Activated CD8-positive, alpha-beta T cell treated with anti-CD3 and anti-CD28 coated beads for 36 hours (primary cell): ENCODE measurements around the gene JPH4. TPM values are rescaled to one million over a fixed set of nuclear protein-coding genes. Genes with fewer than 3 reads are reported as not detected.

Experiments used
- ATAC-seq: fragments of 200-7000 bp; cut with Tn5 transposase; one replicate; pipeline ENCODE4 v1.10.0; 2021; ENCODE audit warnings: mild to moderate bottlenecking, moderate library complexity
- CTCF ChIA-PET: fragments of 350-600 bp; sonication (Branson Sonifier 250); formaldehyde crosslinking; loops from one replicate; lab custom pipeline; 2021; ENCODE audit warnings: antibody characterized with exemption; lab: Charles Lee
- POLR2A ChIA-PET: fragments of 350-600 bp; sonication (Branson Sonifier 250); formaldehyde crosslinking; loops from one replicate; lab custom pipeline; 2021; ENCODE audit warnings: antibody characterized with exemption; lab: Charles Lee
- DNase-seq: peaks from one replicate; pipeline ENCODE4 v3.0.0-alpha.2; 2020
- H3K27ac Mint-ChIP-seq: one replicate; pipeline ENCODE4 v1.8.0; 2021; ENCODE audit warnings: mild to moderate bottlenecking, mixed read lengths
- H3K27me3 Mint-ChIP-seq: one replicate; pipeline ENCODE4 v1.8.0; 2021; ENCODE audit warnings: mixed read lengths
- H3K36me3 Mint-ChIP-seq: one replicate; pipeline ENCODE4 v1.8.0; 2021; ENCODE audit warnings: low read depth, mixed read lengths
- H3K4me1 Mint-ChIP-seq: one replicate; pipeline ENCODE4 v1.8.0; 2021; ENCODE audit warnings: low read depth, mixed read lengths
- H3K4me3 Mint-ChIP-seq: one replicate; pipeline ENCODE4 v1.8.0; 2021; ENCODE audit warnings: mild to moderate bottlenecking, moderate library complexity, mixed read lengths
- H3K9me3 Mint-ChIP-seq: one replicate; pipeline ENCODE4 v1.8.0; 2021; ENCODE audit warnings: mixed read lengths
- CTCF ChIP-seq: fragments of 200-600 bp; IDR thresholded peaks from one replicate; pipeline ENCODE4 v1.8.0; 2022; ENCODE audit warnings: antibody characterized with exemption, mild to moderate bottlenecking
- intact Hi-C: fragments of 100-400 bp; cut with micrococcal nuclease; formaldehyde crosslinking; loops from one replicate; pipeline ENCODE4 v1.10.0; 2022
- total RNA-seq, 2 experiments: library from RNA; stranded (reverse); gene quantifications; one replicate each; pipeline ENCODE4 v1.2.3, GENCODE V29; 2021

Gene JPH4
- under 1 TPM; 0.25 to 0.51 TPM for total RNA-seq

DNA sequence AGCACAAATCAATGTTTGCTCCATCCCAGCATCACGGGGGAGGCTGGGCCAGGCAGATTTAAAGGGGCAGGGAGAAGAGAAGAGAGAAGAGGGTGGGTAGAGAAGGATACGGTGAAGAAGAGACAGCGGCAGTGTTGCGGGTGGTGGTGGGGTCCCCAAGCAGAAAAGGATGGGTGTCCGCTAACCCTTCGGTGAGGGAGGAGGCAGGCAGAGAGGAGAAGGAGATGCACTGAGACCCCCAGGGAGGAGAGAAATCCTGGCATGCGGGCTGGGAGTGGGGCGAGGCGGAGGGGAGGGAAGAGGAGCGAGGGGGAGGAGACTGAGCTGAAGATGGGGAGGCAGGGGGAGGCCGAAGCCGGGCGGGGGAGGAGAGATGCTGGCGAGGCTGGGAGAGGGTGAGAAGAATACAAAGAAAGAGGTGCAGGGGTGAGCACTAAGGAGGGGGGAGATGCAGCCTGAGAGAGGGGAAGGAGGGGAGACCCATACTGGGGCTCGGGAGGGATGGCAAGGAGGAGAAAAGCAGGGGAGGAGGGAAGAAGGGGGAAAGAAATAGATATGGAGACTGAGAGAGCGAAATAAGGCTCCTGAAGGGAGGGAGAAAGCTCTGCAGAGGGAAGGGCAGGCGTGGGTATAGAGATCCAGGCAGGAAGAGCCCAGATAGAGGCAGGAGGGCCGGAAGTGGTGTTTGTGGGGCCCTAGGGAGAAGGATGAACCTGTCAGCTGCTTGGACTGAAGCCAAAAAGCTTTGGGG, at the start of gene JPH4:
JPH4 (minus strand) TSS at position 231 of the 751 bp plus-strand sequence. CDS start 1,337 bp downstream, outside the sequence.
- ChIA-PET CTCF (interaction anchor here (1.0 kb wide), 1 partner anchor 10 kb away, joined by 3 read pairs; no protein-coding TSS in a partner anchor), POLR2A (no interaction called here)
- no peak for TF ChIP-seq CTCF
- Mint-ChIP-seq H3K27me3 (peaks cover 43% of the 10 kb centered on the region), H3K4me3 (no peak within 1 kb of the TSS), H3K4me1 (peaks cover 12% of the 10 kb centered on the region), H3K9me3 (no peaks in the 10 kb centered on the region), H3K27ac (no peak within 1 kb of the TSS), H3K36me3 (no peaks in the 10 kb centered on the region)
- DNase-seq: no peak
- intact Hi-C loops: no loop called here
- no peak for ATAC-seq

- peaks cover 4% of the 10 kb centered on the region for H3K4me1 Mint-ChIP-seq
- no peak for ATAC-seq
- H3K4me3 Mint-ChIP-seq: no peak overlapping the region
- H3K27me3 Mint-ChIP-seq: no peaks in the 10 kb centered on the region
- intact Hi-C loops: no loop called here
- ChIA-PET POLR2A (no interaction called here), CTCF (interaction anchor here (1.2 kb wide), 1 partner anchor 325 kb away, joined by 3 read pairs; the partner anchor contains the start of gene DHRS4)
- no peaks in the 10 kb centered on the region for H3K36me3 Mint-ChIP-seq
- H3K27ac Mint-ChIP-seq: no peak overlapping the region
- peaks cover 11% of the 10 kb centered on the region for H3K9me3 Mint-ChIP-seq
- DNase-seq: no peak
- no peak for TF ChIP-seq CTCF
Measured at GRCh38 chr14:23627961-23628360, 49.4 kb upstream of the JPH4 start.

- H3K4me3 Mint-ChIP-seq: no peak overlapping the region
- peaks cover 11% of the 10 kb centered on the region for H3K9me3 Mint-ChIP-seq
- CTCF ChIA-PET: no interaction called here
- H3K4me1 Mint-ChIP-seq: peaks cover under 1% of the 10 kb centered on the region
- no peaks in the 10 kb centered on the region for H3K36me3 Mint-ChIP-seq
- no peak overlapping the region for H3K27ac Mint-ChIP-seq
- POLR2A ChIA-PET: no interaction called here
- no peaks in the 10 kb centered on the region for H3K27me3 Mint-ChIP-seq
- DNase-seq: no peak
- TF ChIP-seq CTCF: no peak
- intact Hi-C loops: no loop called here
- no peak for ATAC-seq
Measured at GRCh38 chr14:23626946-23627345, 48.4 kb upstream of the JPH4 start.

DNA sequence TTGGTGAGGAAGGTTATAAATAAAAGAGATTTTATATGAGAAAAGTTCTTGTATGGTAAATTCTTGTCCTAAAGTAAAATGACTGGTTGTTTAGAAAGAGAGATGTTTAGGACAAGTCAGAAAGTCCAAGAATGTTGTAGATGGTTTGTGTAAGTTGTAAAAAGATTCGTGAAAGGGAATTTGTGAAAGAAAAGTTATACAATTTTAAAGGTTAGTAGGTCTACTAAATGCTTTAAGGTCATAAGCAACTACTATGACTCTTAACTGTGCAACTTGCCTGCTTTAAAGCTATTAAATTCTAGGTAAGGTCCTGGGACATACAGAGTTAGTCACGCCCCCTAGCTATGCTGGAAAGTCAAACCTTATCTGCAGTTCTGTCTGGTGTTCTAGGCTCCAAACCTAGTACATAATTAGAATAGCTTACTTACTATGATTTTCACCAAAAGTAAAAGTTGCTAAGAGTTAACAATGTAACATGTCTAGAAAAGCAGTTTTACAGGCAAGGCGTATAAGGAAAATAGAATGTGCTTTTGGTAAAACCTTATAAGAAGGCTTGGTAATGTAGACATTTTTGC, 46.3 kb upstream of the JPH4 start:
- Mint-ChIP-seq H3K27me3 (peaks cover 1% of the 10 kb centered on the region), H3K4me3 (no peak overlapping the region), H3K36me3 (no peaks in the 10 kb centered on the region), H3K4me1 (no peaks in the 10 kb centered on the region), H3K27ac (no peak overlapping the region), H3K9me3 (peaks cover 11% of the 10 kb centered on the region)
- ChIA-PET POLR2A (no interaction called here), CTCF (interaction anchor here (1.3 to 1.6 kb wide), 2 partner anchors 36 to 286 kb away, joined by 3 to 6 read pairs; no protein-coding TSS in a partner anchor)
- TF ChIP-seq CTCF: no peak
- intact Hi-C loops: no loop called here
- DNase-seq (no peak), ATAC-seq (no peak)

DNA sequence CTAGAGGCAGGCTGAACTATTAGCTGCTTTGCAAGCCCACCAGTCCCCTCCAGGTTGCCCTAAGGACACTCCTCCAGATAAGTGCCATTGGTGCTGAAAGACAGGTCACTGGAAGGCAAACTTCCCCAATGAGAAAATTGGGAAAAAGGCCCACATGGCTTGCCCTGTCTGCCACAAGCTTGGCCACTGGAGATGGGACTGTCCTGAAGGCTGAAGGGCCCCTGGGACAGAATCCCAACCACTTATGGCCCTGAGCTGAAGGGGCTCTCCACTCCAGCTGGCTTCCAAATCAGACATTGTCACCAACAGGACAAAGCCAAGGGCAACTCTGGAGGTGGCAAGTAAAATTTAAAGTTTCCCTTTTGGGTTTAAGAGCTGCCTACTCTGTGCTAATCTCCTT, 45.4 kb upstream of the JPH4 start:
- intact Hi-C loops: no loop called here
- Mint-ChIP-seq H3K4me1 (peaks cover 3% of the 10 kb centered on the region), H3K9me3 (peaks cover 11% of the 10 kb centered on the region), H3K27ac (no peak overlapping the region), H3K36me3 (no peaks in the 10 kb centered on the region), H3K4me3 (no peak overlapping the region), H3K27me3 (peaks cover 1% of the 10 kb centered on the region)
- DNase-seq (no peak), ATAC-seq (no peak)
- no peak for TF ChIP-seq CTCF
- ChIA-PET CTCF (interaction anchor here (0.6 to 5.4 kb wide), 4 partner anchors 8 to 287 kb away, joined by 3 to 44 read pairs (median 4); no protein-coding TSS in a partner anchor), POLR2A (no interaction called here)
